Activated CD4-positive, alpha-beta T cell treated with anti-CD3 and anti-CD28 coated beads for 36 hours (primary cell): ENCODE data around the gene MTCP1. TPM values are rescaled to one million over a fixed set of nuclear protein-coding genes. Genes with fewer than 3 reads are reported as not detected.

ENCODE experiments used
- ATAC-seq: fragments of 200-7000 bp; cut with Tn5 transposase; one replicate; pipeline ENCODE4 v1.10.0; 2021; ENCODE audit warnings: mild to moderate bottlenecking, moderate library complexity
- CTCF ChIA-PET: fragments of 350-600 bp; sonication (Branson Sonifier 250); formaldehyde crosslinking; loops from one replicate; lab custom pipeline; 2021; ENCODE audit warnings: antibody characterized with exemption; lab: Charles Lee
- POLR2A ChIA-PET: fragments of 350-600 bp; sonication (Branson Sonifier 250); formaldehyde crosslinking; loops from one replicate; lab custom pipeline; 2021; ENCODE audit warnings: antibody characterized with exemption, inconsistent platforms; lab: Charles Lee
- DNase-seq: peaks from one replicate; pipeline ENCODE4 v3.0.0-alpha.2; 2020
- H3K27ac Mint-ChIP-seq: one replicate; pipeline ENCODE4 v1.8.0; 2021; ENCODE audit warnings: mixed read lengths
- H3K27me3 Mint-ChIP-seq: one replicate; pipeline ENCODE4 v1.8.0; 2021; ENCODE audit warnings: mixed read lengths
- H3K36me3 Mint-ChIP-seq: one replicate; pipeline ENCODE4 v1.8.0; 2021; ENCODE audit warnings: low read depth, mixed read lengths
- H3K4me1 Mint-ChIP-seq: one replicate; pipeline ENCODE4 v1.8.0; 2021; ENCODE audit warnings: mixed read lengths
- H3K4me3 Mint-ChIP-seq: one replicate; pipeline ENCODE4 v1.8.0; 2021; ENCODE audit warnings: mild to moderate bottlenecking, moderate library complexity, mixed read lengths
- H3K9me3 Mint-ChIP-seq: one replicate; pipeline ENCODE4 v1.8.0; 2021; ENCODE audit warnings: low read depth, mixed read lengths
- intact Hi-C, 2 experiments: fragments of 100-400 bp; cut with DNase I in 1 of 2; cut with micrococcal nuclease in 1 of 2; formaldehyde crosslinking; loops; one replicate each; pipeline versions ENCODE4 v1.14.2 to v1.15.1; 2022 to 2024; cut with DNase I, micrococcal nuclease
- total RNA-seq, 2 experiments: library from RNA; stranded (reverse); gene quantifications; one replicate each; pipeline ENCODE4 v1.2.3, GENCODE V29; 2021

MTCP1 gene
- total RNA-seq, 2 experiments from 2014 or later: 9.3 to 18.1 TPM

- H3K9me3 Mint-ChIP-seq: no peaks in the 10 kb centered on the region
- ChIA-PET POLR2A (no interaction called here), CTCF (interaction anchor here (1.1 to 1.3 kb wide), 3 partner anchors 21 to 110 kb away, joined by 3 to 5 read pairs (median 3); no protein-coding TSS in a partner anchor)
- ATAC-seq (peak; percentile 47), DNase-seq (peak; percentile 22)
- peaks cover 21% of the 10 kb centered on the region for H3K4me1 Mint-ChIP-seq
- peaks cover 2% of the 10 kb centered on the region for H3K36me3 Mint-ChIP-seq
- H3K27ac Mint-ChIP-seq: peak overlapping the region; percentile 93
- H3K27me3 Mint-ChIP-seq: no peaks in the 10 kb centered on the region
- intact Hi-C loops: loop anchor here (1.0 to 10.0 kb wide), 8 partner anchors 29 to 853 kb away; partner anchors contain the start of genes BRCC3 (in 2 of the 2), CMC4 (in 2 of the 2), MTCP1 (in 2 of the 2) and MPP1 (in 1 of the 2)
- H3K4me3 Mint-ChIP-seq: peak overlapping the region; percentile 86
Measured at GRCh38 chrX:155027509-155028066, 43.3 kb downstream of the MTCP1 start.

DNA sequence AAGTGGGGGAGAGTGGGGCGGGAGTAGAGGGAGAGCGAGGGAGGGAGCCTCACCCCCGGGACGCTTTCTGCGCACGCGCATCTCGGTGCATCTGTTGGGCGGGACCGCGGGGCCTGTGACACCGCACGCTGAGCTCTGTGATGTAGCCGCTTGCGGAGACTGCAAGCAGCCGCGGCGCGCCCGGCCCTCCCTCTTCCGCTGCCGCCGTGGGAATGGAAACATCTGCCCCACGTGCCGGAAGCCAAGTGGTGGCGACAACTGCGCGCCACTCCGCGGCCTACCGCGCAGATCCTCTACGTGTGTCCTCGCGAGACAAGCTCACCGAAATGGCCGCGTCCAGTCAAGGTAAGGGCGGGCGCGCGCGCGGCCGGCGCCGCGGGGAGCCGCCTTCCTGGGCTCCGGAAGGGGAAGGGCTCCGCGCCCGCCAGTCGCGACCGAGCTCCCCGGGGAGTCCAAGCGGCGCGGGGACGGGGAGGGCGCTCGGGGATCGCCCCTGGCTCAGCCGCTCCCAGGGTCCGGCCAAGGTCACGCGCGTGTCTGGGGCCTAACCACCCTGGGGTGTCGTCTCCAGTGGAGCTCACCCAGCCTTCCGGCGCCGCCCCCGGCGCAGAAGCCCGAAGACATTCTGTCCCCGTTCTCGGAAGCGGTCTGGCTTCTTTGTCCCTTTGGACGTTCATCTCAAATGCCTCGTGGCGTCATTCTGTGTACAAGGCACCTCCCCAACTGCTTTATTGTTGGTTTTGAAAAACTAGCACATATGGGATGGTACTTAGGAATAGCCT, 44.0 kb downstream of the MTCP1 start, which contains the start of gene FUNDC2:
FUNDC2 (plus strand) TSS at position 118 of the 782 bp plus-strand sequence; CDS start at position 213, 95 bp downstream.
- POLR2A ChIA-PET: interaction anchor here (0.6 to 1.0 kb wide), 2 partner anchors 249 to 605 kb away, joined by 3 to 4 read pairs; no protein-coding TSS in a partner anchor
- peak; percentile 94 for DNase-seq
- intact Hi-C loops: loop anchor here (1.0 to 10.0 kb wide), 9 partner anchors 30 to 854 kb away; partner anchors contain the start of genes BRCC3 (in 2 of the 2), CMC4 (in 2 of the 2), MTCP1 (in 2 of the 2) and MPP1 (in 1 of the 2)
- peak; percentile 86 for ATAC-seq
- Mint-ChIP-seq H3K9me3 (no peaks in the 10 kb centered on the region), H3K4me3 (peak within 1 kb of the TSS; percentile 86), H3K4me1 (peaks cover 21% of the 10 kb centered on the region), H3K27ac (peak within 1 kb of the TSS; percentile 93), H3K36me3 (peaks cover 2% of the 10 kb centered on the region), H3K27me3 (no peaks in the 10 kb centered on the region)
- CTCF ChIA-PET: interaction anchor here (0.7 to 1.3 kb wide), 4 partner anchors 10 to 30 kb away, joined by 3 read pairs; no protein-coding TSS in a partner anchor

GRCh38 chrX:155026420-155026726, 44.6 kb downstream of the MTCP1 start:
- Mint-ChIP-seq H3K27ac (peak overlapping the region; percentile 60), H3K9me3 (no peaks in the 10 kb centered on the region), H3K4me1 (peaks cover 18% of the 10 kb centered on the region), H3K27me3 (no peaks in the 10 kb centered on the region), H3K4me3 (peak overlapping the region; percentile 86), H3K36me3 (peaks cover 2% of the 10 kb centered on the region)
- DNase-seq (no peak), ATAC-seq (no peak)
- POLR2A ChIA-PET: interaction anchor here (1.0 kb wide), 1 partner anchor 606 kb away, joined by 4 read pairs; no protein-coding TSS in a partner anchor
- CTCF ChIA-PET: interaction anchor here (0.9 to 1.3 kb wide), 3 partner anchors 13 to 31 kb away, joined by 3 read pairs; no protein-coding TSS in a partner anchor
- intact Hi-C loops: loop anchor here (1.0 to 10.0 kb wide), 8 partner anchors 30 to 854 kb away; partner anchors contain the start of genes BRCC3 (in 1 of the 2), CMC4 (in 1 of the 2), MPP1 (in 1 of the 2) and MTCP1 (in 1 of the 2)

- POLR2A ChIA-PET: interaction anchor here (0.7 kb wide), 1 partner anchor 207 kb away, joined by 3 read pairs; no protein-coding TSS in a partner anchor
- CTCF ChIA-PET: interaction anchor here (1.0 kb wide), 1 partner anchor 28 kb away, joined by 3 read pairs; no protein-coding TSS in a partner anchor
- intact Hi-C loops: loop anchor here in 1 of 2 experiments (10.0 kb wide), 1 partner anchor 219 kb away; the partner anchor contains the start of gene MPP1
- Mint-ChIP-seq H3K36me3 (no peaks in the 10 kb centered on the region), H3K4me3 (no peak overlapping the region), H3K4me1 (peaks cover 11% of the 10 kb centered on the region), H3K27me3 (no peaks in the 10 kb centered on the region), H3K27ac (no peak overlapping the region), H3K9me3 (no peaks in the 10 kb centered on the region)
- no peak for ATAC-seq
- no peak for DNase-seq
Measured at GRCh38 chrX:155023907-155024833, 46.8 kb downstream of the MTCP1 start.

DNA sequence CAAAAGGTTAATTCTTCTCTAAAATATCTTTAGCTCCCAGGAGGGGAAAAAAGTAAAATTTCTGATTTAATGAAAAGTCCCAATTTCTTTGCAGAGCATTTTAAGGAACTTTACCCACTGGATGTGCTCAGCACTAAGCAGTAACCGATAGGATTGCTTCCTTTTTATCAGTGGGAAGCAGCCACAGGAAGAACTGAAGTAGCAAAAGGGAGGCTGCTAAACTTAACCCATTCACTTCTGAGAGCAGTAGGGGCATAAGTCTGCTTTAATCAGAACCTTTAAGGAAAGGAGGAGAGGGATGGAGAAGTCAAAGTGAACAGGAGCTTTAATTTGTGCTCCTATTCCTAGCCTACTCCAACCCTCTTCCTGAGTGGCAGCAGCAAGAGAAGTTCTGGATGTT, 48.4 kb downstream of the MTCP1 start, which contains the start of gene F8:
F8 (minus strand) TSS at position 139 of the 400 bp plus-strand sequence. CDS start 171 bp downstream, outside the sequence.
- no peak within 1 kb of the TSS for H3K27ac Mint-ChIP-seq
- intact Hi-C loops: loop anchor here in 1 of 2 experiments (10.0 kb wide), 1 partner anchor 218 kb away; the partner anchor contains the start of gene MPP1
- no peak within 1 kb of the TSS for H3K4me3 Mint-ChIP-seq
- H3K27me3 Mint-ChIP-seq: no peaks in the 10 kb centered on the region
- no peak for ATAC-seq
- H3K4me1 Mint-ChIP-seq: no peaks in the 10 kb centered on the region
- ChIA-PET CTCF (no interaction called here), POLR2A (no interaction called here)
- H3K9me3 Mint-ChIP-seq: no peaks in the 10 kb centered on the region
- no peak for DNase-seq
- H3K36me3 Mint-ChIP-seq: no peaks in the 10 kb centered on the region

DNA sequence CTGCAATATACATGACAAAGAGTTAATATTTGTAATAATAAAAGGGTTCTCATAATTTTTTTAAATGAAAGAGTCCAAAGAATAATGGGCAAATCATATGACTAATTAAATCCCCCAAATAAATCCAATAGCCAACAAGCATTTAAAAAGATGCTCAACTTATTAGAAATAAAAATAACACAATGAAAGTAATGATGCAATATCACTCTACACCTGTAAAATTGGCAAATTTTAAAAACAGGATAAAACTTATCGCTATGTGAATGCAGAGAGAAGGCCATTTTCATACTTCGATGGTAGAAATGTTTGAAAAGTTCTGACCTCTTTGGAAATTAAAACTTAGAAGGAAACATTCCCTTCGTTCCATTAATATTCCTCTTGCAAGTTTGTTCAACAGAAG, 50.3 kb downstream of the MTCP1 start:
- CTCF ChIA-PET: no interaction called here
- H3K27me3 Mint-ChIP-seq: no peaks in the 10 kb centered on the region

More for the DNA sequence above, 50.3 kb downstream of the MTCP1 start:
- intact Hi-C loops: loop anchor here in 1 of 2 experiments (10.0 kb wide), 1 partner anchor 216 kb away; the partner anchor contains the start of gene MPP1
- Mint-ChIP-seq H3K9me3 (no peaks in the 10 kb centered on the region), H3K4me3 (no peak overlapping the region), H3K36me3 (no peaks in the 10 kb centered on the region), H3K27ac (no peak overlapping the region), H3K4me1 (no peaks in the 10 kb centered on the region)
- no peak for DNase-seq
- POLR2A ChIA-PET: no interaction called here
- ATAC-seq: no peak

Other genes with a start within 250 kb of the MTCP1 start
- not detected for gene SMIM9, start 236.5 kb downstream of the MTCP1 start, total RNA-seq
- 10 to 100 TPM in 1 of 2 experiments, 1 to 10 TPM in 1; 7.9 to 11.5 TPM for gene F8A1, start 184.8 kb downstream of the MTCP1 start, total RNA-seq
- 1 to 10 TPM; 5.4 to 6.3 TPM for gene F8, start 48.4 kb downstream of the MTCP1 start, total RNA-seq
- 10 to 100 TPM; 83.7 to 86.9 TPM for gene FUNDC2, start 44.3 kb downstream of the MTCP1 start, total RNA-seq
- 1 to 10 TPM; 3.8 to 7.6 TPM for gene CMC4, start within 50 bp of the MTCP1 start, total RNA-seq
- gene BRCC3, start 372 bp upstream of the MTCP1 start, total RNA-seq: 10 to 100 TPM; 28.1 to 30.3 TPM
- gene VBP1, start 145.3 kb upstream of the MTCP1 start, total RNA-seq: 10 to 100 TPM; 72.3 to 86.4 TPM
- gene RAB39B, start 193.4 kb upstream of the MTCP1 start, total RNA-seq: 10 to 100 TPM; 16.4 to 17.2 TPM